ENCODE results near the gene LRRFIP2.

GRCh38 chr3:37075955-37076354 is 98.4 kb downstream of the LRRFIP2 start:
- TF ChIP-seq ZNF274 (IDR thresholded peaks at IDR 0.05; ENCODE audit: low read depth, low read length) = no peak
- no peak for TF ChIP-seq YY1 (IDR thresholded peaks at IDR 0.05; ENCODE audit: insufficient read depth, insufficient read length)
- no peak for TF ChIP-seq SUZ12 (IDR thresholded peaks at IDR 0.05; ENCODE audit: extremely low read depth, insufficient read depth, insufficient read length)

All from NT2/D1 (cell line).